ENCODE results near the gene ZNF91. TPM values are rescaled to one million over a fixed set of nuclear protein-coding genes. Genes with fewer than 3 reads are reported as not detected.

The ZNF91 gene
- total and polyA plus RNA-seq, 10 of the 15 experiments (the other 5 are each of a cell fraction or from before 2014, with no cell fraction given) = 4.6 to 31.1 (median 11.3) TPM

GRCh38 chr19:23314505-23315251, 80.6 kb downstream of the ZNF91 start:
- BruUV-seq (replicated peaks) = no TSS peak
- H3K27ac ChIP-seq (ENCODE audit: control insufficient read depth, insufficient read depth) = no peak overlapping the region
- CTCF ChIA-PET = no interaction called here
- H3K27me3 ChIP-seq (replicated peaks in 1 of 2; ENCODE audit: control insufficient read depth in 2 of 2, insufficient read depth in 2 of 2, low read length in 1 of 2) = no peaks in the 10 kb centered on the region
- FAIRE-seq (no peak), ATAC-seq (no peak), DNase-seq (ENCODE audit: low read depth, low spot score) (no peak)
- H3K36me3 ChIP-seq (ENCODE audit: control insufficient read depth in 2 of 2, insufficient read depth in 2 of 2, low read length in 1 of 2) = no peaks in the 10 kb centered on the region
- POLR2A ChIA-PET = no interaction called here
- H3K4me3 ChIP-seq = no peak overlapping the region
- no peak overlapping the region for H3K9ac ChIP-seq (ENCODE audit: control insufficient read depth, insufficient read depth, low read length)
- no peaks in the 10 kb centered on the region; the same call in 2 of the 3 replicates for H3K9me3 ChIP-seq (replicated peaks; ENCODE audit: control insufficient read depth, insufficient read depth, low read length)
- H2AFZ ChIP-seq (ENCODE audit: control insufficient read depth, low read depth, low read length) = no peak overlapping the region
- WGBS (ENCODE audit: insufficient coverage, insufficient replicate concordance, low lambda C conversion rate, missing lambda C conversion rate) = 35% methylated on average over 4 of the region's 4 CpGs
- H3K4me2 ChIP-seq (ENCODE audit: control insufficient read depth, insufficient read depth) = no peak overlapping the region
- no peaks in the 10 kb centered on the region for H3K4me1 ChIP-seq (ENCODE audit: control insufficient read depth, insufficient read depth, low read length)
- no peaks in the 10 kb centered on the region for H4K20me1 ChIP-seq (ENCODE audit: control insufficient read depth, insufficient read depth)
- in situ Hi-C loops (cut with MboI) = no loop called here
- no peaks in the 10 kb centered on the region for H3K79me2 ChIP-seq (ENCODE audit: control insufficient read depth, insufficient read depth, low read length)
- no peak for TF ChIP-seq CHD4 (IDR thresholded peaks at IDR 0.05)
- no peak for TF ChIP-seq SPI1 (IDR thresholded peaks at IDR 0.05; ENCODE audit: borderline replicate concordance, insufficient read depth, low read depth, low read length)
- no peak for TF ChIP-seq HDAC2 (IDR thresholded peaks at IDR 0.05)
- no peak for TF ChIP-seq CTCF (IDR thresholded peaks at IDR 0.05 in 2 of 3, conservative IDR thresholded peaks at IDR 0.05 in 1 of 3; ENCODE audit: control insufficient read depth in 2 of 3, extremely low read depth in 1 of 3, insufficient read depth in 1 of 3, low read depth in 3 of 3, low read length in 3 of 3)
- no peak for TF ChIP-seq NFYA (IDR thresholded peaks at IDR 0.05; ENCODE audit: borderline replicate concordance, low read depth, low read length)
- TF ChIP-seq ETV6 (conservative IDR thresholded peaks at IDR 0.05 in 1 of 2, IDR thresholded peaks at IDR 0.05 in 1 of 2; ENCODE audit: borderline replicate concordance in 1 of 2, low read depth in 1 of 2) = no peak
- TF ChIP-seq NFXL1 (IDR thresholded peaks at IDR 0.05; ENCODE audit: borderline replicate concordance) = no peak
- TF ChIP-seq NR2F1 (conservative IDR thresholded peaks at IDR 0.05) = no peak
- no peak for TF ChIP-seq CHD2 (IDR thresholded peaks at IDR 0.05; ENCODE audit: borderline replicate concordance, low read depth, low read length)
- no peak for TF ChIP-seq STAT3 (IDR thresholded peaks at IDR 0.05; ENCODE audit: low read depth, low read length)
- no peak for TF ChIP-seq USF2 (IDR thresholded peaks at IDR 0.05; ENCODE audit: borderline replicate concordance, low read depth, low read length)
- TF ChIP-seq CBX3 (IDR thresholded peaks at IDR 0.05; ENCODE audit: borderline replicate concordance, low read depth) = no peak
- TF ChIP-seq KAT2A (conservative IDR thresholded peaks at IDR 0.05; ENCODE audit: control insufficient read depth, low read depth, low read length) = no peak
- no peak for TF ChIP-seq CEBPZ (IDR thresholded peaks at IDR 0.05; ENCODE audit: low read depth, low read length)
- no peak for TF ChIP-seq EZH2 (IDR thresholded peaks at IDR 0.05; ENCODE audit: borderline replicate concordance, control insufficient read depth, low read depth, low read length)
- SMC1A ChIA-PET (ENCODE audit: uncharacterized antibody, unreplicated experiment) = no interaction called here
- intact Hi-C loops (cut with micrococcal nuclease; ENCODE audit: unreplicated experiment) = no loop called here
- RAD21 ChIA-PET (ENCODE audit: unreplicated experiment) = no interaction called here
